RWPE1 (cell line): ENCODE data around the gene GRM6.

Source experiments
- CTCF ChIA-PET: fragments of 350-600 bp; sonication (Branson Sonifier 250); formaldehyde crosslinking; extraction: SDS; loops from one replicate; lab custom pipeline; 2021; lab: Yijun Ruan, JAX
- POLR2A ChIA-PET: fragments of 400-600 bp; formaldehyde crosslinking; extraction: SDS; loops from one replicate; lab custom pipeline; 2020; ENCODE audit warnings: antibody characterized with exemption; ENCODE audit not compliant: low non-redundant PET; lab: Yijun Ruan, JAX
- DNase-seq: peaks from one replicate; pipeline ENCODE4 v3.0.0; 2012; ENCODE audit warnings: low spot score
- H3K27ac ChIP-seq: fragments of 450-650 bp; 2 replicates; pipeline ENCODE4 v1.5.1; 2017
- TF ChIP-seq, protein P1 (sequence below): fragments of 450-650 bp; conservative IDR thresholded peaks from 2 replicates; pipeline ENCODE4 v1.5.1; 2017; ENCODE audit warnings: low read depth, mild to moderate bottlenecking

Gene GRM6

GRCh38 chr5:178998441-178998840 is 3.3 kb upstream of the GRM6 start:
- no peak overlapping the region for H3K27ac ChIP-seq
- POLR2A ChIA-PET, result no interaction called here
- TF ChIP-seq, protein P1, sequence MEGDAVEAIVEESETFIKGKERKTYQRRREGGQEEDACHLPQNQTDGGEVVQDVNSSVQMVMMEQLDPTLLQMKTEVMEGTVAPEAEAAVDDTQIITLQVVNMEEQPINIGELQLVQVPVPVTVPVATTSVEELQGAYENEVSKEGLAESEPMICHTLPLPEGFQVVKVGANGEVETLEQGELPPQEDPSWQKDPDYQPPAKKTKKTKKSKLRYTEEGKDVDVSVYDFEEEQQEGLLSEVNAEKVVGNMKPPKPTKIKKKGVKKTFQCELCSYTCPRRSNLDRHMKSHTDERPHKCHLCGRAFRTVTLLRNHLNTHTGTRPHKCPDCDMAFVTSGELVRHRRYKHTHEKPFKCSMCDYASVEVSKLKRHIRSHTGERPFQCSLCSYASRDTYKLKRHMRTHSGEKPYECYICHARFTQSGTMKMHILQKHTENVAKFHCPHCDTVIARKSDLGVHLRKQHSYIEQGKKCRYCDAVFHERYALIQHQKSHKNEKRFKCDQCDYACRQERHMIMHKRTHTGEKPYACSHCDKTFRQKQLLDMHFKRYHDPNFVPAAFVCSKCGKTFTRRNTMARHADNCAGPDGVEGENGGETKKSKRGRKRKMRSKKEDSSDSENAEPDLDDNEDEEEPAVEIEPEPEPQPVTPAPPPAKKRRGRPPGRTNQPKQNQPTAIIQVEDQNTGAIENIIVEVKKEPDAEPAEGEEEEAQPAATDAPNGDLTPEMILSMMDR, result no peak
- CTCF ChIA-PET, result no interaction called here
- DNase-seq, result no peak

GRCh38 chr5:178997191-178997590 is 2.1 kb upstream of the GRM6 start:
- TF ChIP-seq, protein P1, result no peak
- DNase-seq, result no peak
- CTCF ChIA-PET, result no interaction called here
- POLR2A ChIA-PET, result interaction anchor here (0.6 kb wide), 1 partner anchor 31 kb away, joined by 3 read pairs; no protein-coding TSS in a partner anchor
- H3K27ac ChIP-seq, result no peak overlapping the region

GRCh38 chr5:178996156-178996555 is 1.0 kb upstream of the GRM6 start:
- TF ChIP-seq, protein P1, result no peak
- no peak overlapping the region for H3K27ac ChIP-seq
- CTCF ChIA-PET, result no interaction called here
- no peak for DNase-seq
- POLR2A ChIA-PET, result no interaction called here

- TF ChIP-seq, protein P1, result no peak
- DNase-seq, result no peak
- POLR2A ChIA-PET, result no interaction called here
- H3K27ac ChIP-seq, result no peak overlapping the region
- CTCF ChIA-PET, result interaction anchor here (0.8 kb wide), 1 partner anchor 60 kb away, joined by 3 read pairs; no protein-coding TSS in a partner anchor
Observed at GRCh38 chr5:178995341-178995690, 196 bp upstream of the GRM6 start.

- TF ChIP-seq, protein P1, result no peak
- no peak overlapping the region for H3K27ac ChIP-seq
- ChIA-PET CTCF (no interaction called here), POLR2A (no interaction called here)
- DNase-seq, result no peak
Observed at GRCh38 chr5:178993955-178994579, 1.1 kb downstream of the GRM6 start.

GRCh38 chr5:178993236-178993765 is 1.8 kb downstream of the GRM6 start:
- no peak for DNase-seq
- CTCF ChIA-PET, result interaction anchor here (0.6 kb wide), 1 partner anchor 707 kb away, joined by 3 read pairs; no protein-coding TSS in a partner anchor
- no peak overlapping the region for H3K27ac ChIP-seq
- POLR2A ChIA-PET, result no interaction called here
- TF ChIP-seq, protein P1, result no peak
